ACHN (cell line): ENCODE measurements around the gene NBPF1.
"Not testable (repeated sequence)": the region's sequence is repeated elsewhere in the genome, so short reads cannot be mapped to it uniquely, and the experiment has no call there.

Source experiments
- DNase-seq: peaks from one replicate; pipeline ENCODE4 v3.0.0-alpha.2; 2015
- in situ Hi-C: cut with HindIII; loops from 2 replicates; pipeline ENCODE4 v1.10.0; 2017; ENCODE audit warnings: low sequenced_read_pairs, low pct_ligation_motif_present, low pct_unique_long_range_greater_than_20kb

The NBPF1 gene

GRCh38 chr1:16643001-16643411 is 29.6 kb upstream of the NBPF1 start:
- in situ Hi-C loops, DNase-seq: not testable (repeated sequence)

GRCh38 chr1:16642025-16642966 is 28.9 kb upstream of the NBPF1 start:
- in situ Hi-C loops, DNase-seq: not testable (repeated sequence)

GRCh38 chr1:16641159-16641975 is 28.0 kb upstream of the NBPF1 start:
- in situ Hi-C loops: not testable (repeated sequence)

GRCh38 chr1:16639091-16640031 is 26.0 kb upstream of the NBPF1 start:
- in situ Hi-C loops, DNase-seq: not testable (repeated sequence)

More at GRCh38 chr1:16641159-16641975, 28.0 kb upstream of the NBPF1 start:
- DNase-seq: not testable (repeated sequence)

GRCh38 chr1:16637941-16638778 is 24.8 kb upstream of the NBPF1 start:
- DNase-seq, in situ Hi-C loops: not testable (repeated sequence)

GRCh38 chr1:16636551-16637195 is 23.3 kb upstream of the NBPF1 start:
- DNase-seq, in situ Hi-C loops: not testable (repeated sequence)

GRCh38 chr1:16635959-16636358 is 22.6 kb upstream of the NBPF1 start:
- in situ Hi-C loops, DNase-seq: not testable (repeated sequence)

GRCh38 chr1:16633540-16634282 is 20.3 kb upstream of the NBPF1 start:
- in situ Hi-C loops: not testable (repeated sequence)

GRCh38 chr1:16632044-16632850 is 18.9 kb upstream of the NBPF1 start:
- in situ Hi-C loops, DNase-seq: not testable (repeated sequence)

More at GRCh38 chr1:16633540-16634282, 20.3 kb upstream of the NBPF1 start:
- not testable (repeated sequence) for DNase-seq

GRCh38 chr1:16631248-16632043 is 18.1 kb upstream of the NBPF1 start:
- in situ Hi-C loops: no loop called here
- no peak for DNase-seq

- in situ Hi-C loops: no loop called here
- no peak for DNase-seq
Measured at GRCh38 chr1:16630661-16631247, 17.4 kb upstream of the NBPF1 start.

- in situ Hi-C loops: not testable (repeated sequence)
Measured at GRCh38 chr1:16629916-16630530, 16.7 kb upstream of the NBPF1 start.

GRCh38 chr1:16628361-16629111 is 15.2 kb upstream of the NBPF1 start:
- no peak for DNase-seq
- in situ Hi-C loops: no loop called here

More at GRCh38 chr1:16629916-16630530, 16.7 kb upstream of the NBPF1 start:
- not testable (repeated sequence) for DNase-seq
